ENCODE results near the gene PEX13.

DNA sequence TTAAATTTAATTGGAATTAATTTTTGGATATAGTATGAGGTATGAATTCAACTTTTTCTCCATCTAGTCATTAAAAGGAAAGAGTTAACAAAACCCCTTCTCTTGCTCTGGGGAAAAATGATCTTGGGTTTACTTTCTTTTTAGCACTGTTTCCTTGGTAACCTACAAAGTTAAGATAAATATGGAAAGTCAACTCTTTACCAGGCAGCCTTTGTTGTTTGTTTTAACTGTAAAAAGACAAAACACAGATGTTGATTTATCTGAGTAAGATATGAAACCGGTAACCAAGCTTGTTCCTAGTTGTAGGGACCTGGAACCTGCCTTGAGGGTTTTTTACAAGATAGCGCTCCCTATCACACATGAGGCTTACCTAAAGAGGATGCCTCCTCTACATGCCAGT is 38.0 kb downstream of the PEX13 start:
- TF ChIP-seq SUZ12 (IDR thresholded peaks at IDR 0.05; ENCODE audit: extremely low read depth, insufficient read depth, insufficient read length) = no peak
- TF ChIP-seq YY1 (IDR thresholded peaks at IDR 0.05; ENCODE audit: insufficient read depth, insufficient read length) = no peak
- TF ChIP-seq ZNF274 (IDR thresholded peaks at IDR 0.05; ENCODE audit: low read depth, low read length) = no peak

Data from NT2/D1 (cell line).